NCI-H774 (cell line): ENCODE results near the gene SPHK2.
"Not testable (repeated sequence)": the region's sequence is repeated elsewhere in the genome, so short reads cannot be mapped to it uniquely, and the experiment has no call there.

Source experiments
- DNase-seq: peaks from one replicate; lab custom pipeline; 2025; lab: John Stamatoyannopoulos, UW

The SPHK2 gene

GRCh38 chr19:48618916-48619691 is at the start of gene SPHK2, which contains the start of gene RPL18:
Gene SPHK2 (plus strand): TSS chr19:48619506. CDS start chr19:48620515, 1,009 bp downstream.
Gene RPL18 (minus strand): TSS chr19:48619178. CDS start chr19:48619143, 35 bp downstream.
- peak; percentile 99 for DNase-seq

- no peak for DNase-seq
Measured at GRCh38 chr19:48569814-48570213, 49.5 kb upstream of the SPHK2 start.

GRCh38 chr19:48571378-48572162 is 47.7 kb upstream of the SPHK2 start:
- peak; percentile 80 for DNase-seq

GRCh38 chr19:48573163-48573505 is 46.2 kb upstream of the SPHK2 start:
- DNase-seq = no peak

GRCh38 chr19:48575931-48576622 is 43.2 kb upstream of the SPHK2 start:
- no peak for DNase-seq

GRCh38 chr19:48577908-48578307 is 41.4 kb upstream of the SPHK2 start:
- DNase-seq = not testable (repeated sequence)

- DNase-seq = no peak
Measured at GRCh38 chr19:48578891-48579290, 40.4 kb upstream of the SPHK2 start.

GRCh38 chr19:48582168-48582567 is 37.1 kb upstream of the SPHK2 start:
- DNase-seq = no peak

GRCh38 chr19:48587387-48587786 is 31.9 kb upstream of the SPHK2 start:
- DNase-seq = no peak

GRCh38 chr19:48588670-48589401 is 30.5 kb upstream of the SPHK2 start:
- DNase-seq = peak; percentile 76

- DNase-seq = no peak
Measured at GRCh38 chr19:48591021-48591420, 28.3 kb upstream of the SPHK2 start.

- DNase-seq = no peak
Measured at GRCh38 chr19:48595171-48595570, 24.1 kb upstream of the SPHK2 start.

GRCh38 chr19:48595833-48596232 is 23.5 kb upstream of the SPHK2 start:
- DNase-seq = no peak

- no peak for DNase-seq
Measured at GRCh38 chr19:48596237-48596636, 23.1 kb upstream of the SPHK2 start.

- DNase-seq = no peak
Measured at GRCh38 chr19:48596679-48597465, 22.4 kb upstream of the SPHK2 start.

- no peak for DNase-seq
Measured at GRCh38 chr19:48598996-48599700, 20.2 kb upstream of the SPHK2 start.

- no peak for DNase-seq
Measured at GRCh38 chr19:48600679-48601417, 18.5 kb upstream of the SPHK2 start.

GRCh38 chr19:48603001-48603400 is 16.3 kb upstream of the SPHK2 start:
- no peak for DNase-seq

- DNase-seq = no peak
Measured at GRCh38 chr19:48603449-48603848, 15.9 kb upstream of the SPHK2 start.

- DNase-seq = no peak
Measured at GRCh38 chr19:48603850-48604249, 15.5 kb upstream of the SPHK2 start.
